Measurements from ENCODE around the gene ATP6V0A1.

- TF ChIP-seq, protein P1, sequence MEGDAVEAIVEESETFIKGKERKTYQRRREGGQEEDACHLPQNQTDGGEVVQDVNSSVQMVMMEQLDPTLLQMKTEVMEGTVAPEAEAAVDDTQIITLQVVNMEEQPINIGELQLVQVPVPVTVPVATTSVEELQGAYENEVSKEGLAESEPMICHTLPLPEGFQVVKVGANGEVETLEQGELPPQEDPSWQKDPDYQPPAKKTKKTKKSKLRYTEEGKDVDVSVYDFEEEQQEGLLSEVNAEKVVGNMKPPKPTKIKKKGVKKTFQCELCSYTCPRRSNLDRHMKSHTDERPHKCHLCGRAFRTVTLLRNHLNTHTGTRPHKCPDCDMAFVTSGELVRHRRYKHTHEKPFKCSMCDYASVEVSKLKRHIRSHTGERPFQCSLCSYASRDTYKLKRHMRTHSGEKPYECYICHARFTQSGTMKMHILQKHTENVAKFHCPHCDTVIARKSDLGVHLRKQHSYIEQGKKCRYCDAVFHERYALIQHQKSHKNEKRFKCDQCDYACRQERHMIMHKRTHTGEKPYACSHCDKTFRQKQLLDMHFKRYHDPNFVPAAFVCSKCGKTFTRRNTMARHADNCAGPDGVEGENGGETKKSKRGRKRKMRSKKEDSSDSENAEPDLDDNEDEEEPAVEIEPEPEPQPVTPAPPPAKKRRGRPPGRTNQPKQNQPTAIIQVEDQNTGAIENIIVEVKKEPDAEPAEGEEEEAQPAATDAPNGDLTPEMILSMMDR (conservative IDR thresholded peaks at IDR 0.05; ENCODE audit: low read length), result no peak
- no peak for TF ChIP-seq EZH2phosphoT487 (IDR thresholded peaks at IDR 0.05; ENCODE audit: borderline replicate concordance)
These were observed 48.4 kb upstream of the ATP6V0A1 start for GRCh38 chr17:42410319-42410685.
